GM04504 (cell line): Measurements from ENCODE around the gene AKIP1.

Source experiments
- DNase-seq: peaks from one replicate; pipeline ENCODE4 v3.0.0-alpha.2; 2012; ENCODE audit warnings: low read depth

Gene AKIP1

DNA sequence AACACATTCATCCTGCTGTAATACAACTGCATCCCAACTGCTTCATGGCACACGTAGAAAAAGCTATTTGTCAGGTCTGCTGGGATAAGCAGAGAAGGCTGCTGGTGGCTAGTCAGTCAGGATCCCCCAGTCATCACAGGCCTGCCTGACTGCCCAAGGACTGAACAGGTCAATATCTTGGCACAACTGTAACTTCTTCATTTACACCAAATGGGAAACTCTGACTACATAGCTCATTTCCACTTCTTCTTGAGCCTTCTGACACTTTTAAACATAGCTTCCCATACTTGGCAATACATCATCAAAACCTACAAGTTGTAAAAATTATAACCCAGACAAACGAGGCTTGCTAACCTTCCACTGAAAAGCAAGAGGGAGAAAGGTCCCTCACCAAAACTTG lies 50.4 kb downstream of the AKIP1 start:
- DNase-seq = no peak

DNA sequence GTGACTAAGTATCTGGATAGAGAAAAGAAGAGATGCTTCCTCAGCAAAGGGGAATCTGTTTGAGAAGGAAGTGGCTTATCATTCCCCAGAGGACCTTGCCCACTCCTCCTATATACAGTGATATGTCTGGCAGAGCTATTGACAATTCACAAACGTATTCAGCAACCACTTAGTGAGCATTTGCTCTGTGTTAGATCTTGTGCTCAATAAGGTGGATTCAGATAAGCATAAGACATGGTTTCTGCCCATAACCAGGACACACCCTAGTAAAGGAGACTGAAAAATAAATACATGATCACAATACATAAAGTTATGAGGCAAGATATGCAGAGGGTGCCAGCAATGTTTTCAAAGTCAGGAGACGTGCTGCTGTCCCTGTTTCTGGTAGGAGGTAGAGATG lies 51.9 kb downstream of the AKIP1 start:
- no peak for DNase-seq

DNA sequence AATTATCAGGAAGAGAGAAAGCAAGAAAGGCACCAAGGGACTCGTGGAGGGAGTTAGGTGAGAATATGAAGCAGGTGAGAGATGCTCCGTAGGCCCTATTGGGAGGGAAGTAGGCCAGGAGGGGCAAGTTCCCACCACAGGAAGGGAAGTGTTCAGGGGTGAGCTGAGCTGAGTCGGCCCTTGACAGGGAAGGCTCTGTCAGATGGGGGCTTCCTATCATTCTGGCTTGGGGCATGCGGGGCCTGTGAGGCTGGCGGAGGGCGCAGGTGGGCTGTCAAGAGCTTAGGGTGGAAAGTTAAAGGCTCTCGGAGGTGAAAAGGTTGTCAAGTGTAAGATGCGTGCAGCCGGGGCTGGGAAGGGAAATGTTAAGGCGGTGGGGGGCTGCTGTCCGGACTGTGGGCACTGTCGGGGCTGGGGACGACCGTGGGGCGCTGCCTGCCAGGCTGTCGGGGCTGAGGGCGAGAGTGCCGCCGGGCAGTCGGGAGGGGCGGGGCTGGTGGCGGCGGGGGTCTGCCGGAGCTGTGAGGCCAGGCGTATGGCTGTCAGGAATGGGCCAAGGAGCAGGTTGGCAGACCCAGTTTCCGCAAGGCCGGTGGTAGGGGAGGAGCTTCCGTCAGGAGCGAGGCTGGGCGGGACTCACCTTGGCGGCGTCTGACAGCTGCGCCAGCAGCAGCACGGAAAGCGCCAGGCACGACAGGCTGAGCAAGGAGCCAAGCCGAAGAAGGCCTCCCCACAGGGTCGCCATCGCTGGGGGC lies 52.8 kb downstream of the AKIP1 start:
- no peak for DNase-seq

DNA sequence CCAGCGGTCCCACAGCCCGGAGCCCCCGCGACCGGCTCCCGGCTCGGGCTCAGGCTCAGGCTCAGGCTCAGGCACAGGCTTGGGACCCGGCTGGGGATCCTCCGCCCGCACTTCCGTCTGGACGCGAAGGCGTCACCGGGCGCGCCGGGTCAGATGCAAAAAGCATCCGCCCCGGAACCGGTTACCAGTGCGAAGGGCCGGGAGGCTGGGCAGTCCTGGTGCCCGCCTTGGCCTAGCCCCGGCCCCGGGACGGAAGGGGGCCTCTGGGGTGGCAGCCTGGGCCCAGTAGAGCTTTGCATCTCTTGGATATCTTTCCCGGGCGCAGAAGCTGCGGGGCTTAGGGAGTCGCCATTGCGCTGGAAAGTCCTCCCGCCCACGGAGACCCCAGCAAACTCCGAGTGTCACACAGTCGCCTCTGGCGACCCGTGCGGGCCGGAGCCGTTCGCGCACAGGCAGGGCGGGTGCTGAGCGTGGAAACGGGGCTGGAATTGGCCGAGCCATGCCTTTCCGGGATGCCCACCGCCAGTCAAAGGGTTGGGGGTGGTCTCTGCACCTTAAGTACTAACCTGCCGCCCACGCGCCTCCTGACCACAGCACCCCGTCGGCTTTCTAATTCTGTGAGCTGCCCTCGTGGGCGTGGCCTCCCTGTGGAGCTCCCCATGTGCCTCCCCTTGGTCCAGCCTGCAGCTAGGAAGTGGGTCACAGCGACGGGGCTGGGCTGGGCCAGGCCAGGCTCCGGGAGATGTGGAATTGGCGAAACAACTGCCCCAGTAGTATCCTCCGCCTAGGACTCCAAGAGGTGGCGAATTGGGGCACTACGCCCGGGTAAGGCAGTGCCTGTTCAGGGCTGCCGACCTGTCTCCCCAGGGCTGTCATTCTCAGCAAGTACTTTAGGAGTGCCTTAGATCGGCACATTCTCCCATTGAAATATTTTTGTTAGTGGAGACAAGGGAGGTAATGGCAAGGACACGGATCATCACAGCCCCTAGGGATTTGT lies 53.6 kb downstream of the AKIP1 start, which contains the start of gene TMEM9B:
Gene TMEM9B, minus strand, starts transcription at position 119 of the 997 bp plus-strand sequence. CDS start 129 bp downstream, outside the sequence.
- peak; percentile 71 for DNase-seq

DNA sequence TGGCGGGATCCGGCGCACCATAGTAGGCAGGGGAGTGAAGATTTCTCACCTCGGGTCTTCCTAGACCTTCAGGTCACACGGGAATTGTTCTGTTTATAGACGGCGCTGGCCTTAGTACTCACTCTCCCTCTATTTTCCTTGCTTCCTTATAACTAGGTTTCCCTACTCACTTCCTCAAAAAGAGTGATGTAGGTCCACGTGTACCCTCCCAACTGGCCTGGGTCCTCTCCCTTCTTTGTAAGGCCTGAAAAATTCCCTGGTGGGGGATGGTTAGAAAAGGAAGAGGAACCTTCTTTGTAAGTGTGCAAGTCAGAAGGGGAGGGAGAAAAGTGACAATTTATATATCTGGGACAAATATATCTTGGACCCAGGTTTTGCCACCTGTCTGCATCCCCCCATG lies 56.2 kb downstream of the AKIP1 start:
- no peak for DNase-seq
